ENCODE data around the gene PPIP5K2. TPM values are rescaled to one million over a fixed set of nuclear protein-coding genes. Genes with fewer than 3 reads are reported as not detected.

Gene PPIP5K2
- total and polyA plus RNA-seq, 3 experiments from 2014 or later = 22.9 to 63.6 (median 55.7) TPM

DNA sequence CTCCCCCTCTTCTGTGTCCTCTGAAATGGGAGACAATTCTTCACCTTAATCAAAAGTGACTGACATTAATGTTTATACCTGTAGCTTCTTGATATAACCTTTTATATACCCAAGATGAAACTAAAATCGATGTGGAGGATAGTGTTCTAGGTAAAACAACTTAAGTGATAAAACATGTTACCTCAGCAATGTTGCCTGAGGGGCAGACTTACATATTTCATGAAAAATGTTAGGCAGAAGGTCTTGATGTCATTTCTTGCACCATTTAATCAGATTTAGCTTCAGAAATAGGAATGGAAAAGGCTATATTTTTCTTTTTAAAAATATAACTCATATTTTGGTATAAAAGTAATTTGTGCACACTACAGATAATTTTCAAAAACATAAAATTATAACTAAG is 115.8 kb downstream of the PPIP5K2 start:
- CTCF ChIA-PET = no interaction called here

DNA sequence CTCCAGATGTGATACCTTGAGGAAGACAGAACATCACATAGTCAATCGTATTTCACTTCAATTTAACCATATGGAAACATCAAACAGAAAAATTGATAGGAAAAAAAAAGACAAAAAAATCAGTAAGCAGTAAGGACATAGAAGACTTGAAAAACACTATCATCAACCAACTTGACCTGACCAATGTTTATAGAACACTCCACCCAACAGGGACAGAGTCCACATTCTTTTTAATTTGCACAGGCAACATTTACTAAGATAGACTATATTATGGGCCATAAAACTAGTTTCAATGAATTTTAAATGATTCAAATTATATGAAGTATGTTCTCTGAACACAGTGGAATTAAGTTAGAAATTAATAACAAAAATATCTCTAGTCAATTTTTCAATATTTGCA is 117.7 kb downstream of the PPIP5K2 start:
- Histone ChIP-seq H3K36me3 (ENCODE audit: insufficient read depth, low read length) (no peaks in the 10 kb centered on the region), H3K4me3 (ENCODE audit: low read length) (no peak overlapping the region), H3K9me3 (ENCODE audit: low read length) (peaks cover 3% of the 10 kb centered on the region), H3K27ac (ENCODE audit: low read depth, low read length) (no peak overlapping the region), H3K4me1 (ENCODE audit: insufficient read depth, low read length) (no peaks in the 10 kb centered on the region), H3K27me3 (ENCODE audit: insufficient read depth, low read length, poor library complexity, severe bottlenecking) (no peaks in the 10 kb centered on the region)
- peaks cover 10 to 19% (median 11%) of the 10 kb centered on the region in 5 donors for H3K9me3 Mint-ChIP-seq
- H3K4me3 Mint-ChIP-seq = no peak overlapping the region
- ChIA-PET CTCF (no interaction called here), POLR2A (no interaction called here)
- H3K27ac Mint-ChIP-seq = no peak overlapping the region
- no peak for DNase-seq
- peaks cover 19 to 35% of the 10 kb centered on the region in 2 donors for H3K27me3 Mint-ChIP-seq
- H3K4me1 Mint-ChIP-seq = no peaks in the 10 kb centered on the region
- H3K36me3 Mint-ChIP-seq = no peaks in the 10 kb centered on the region

More for the DNA sequence above, 115.8 kb downstream of the PPIP5K2 start:
- H3K36me3 Mint-ChIP-seq = no peaks in the 10 kb centered on the region
- H3K4me3 Mint-ChIP-seq = no peak overlapping the region
- POLR2A ChIA-PET = no interaction called here
- peaks cover 11 to 31% of the 10 kb centered on the region in 2 donors for H3K27me3 Mint-ChIP-seq
- no peak overlapping the region for H3K27ac Mint-ChIP-seq
- H3K27ac ChIP-seq (ENCODE audit: low read depth, low read length) = no peak overlapping the region
- H3K4me1 ChIP-seq (ENCODE audit: insufficient read depth, low read length) = no peaks in the 10 kb centered on the region
- no peak overlapping the region for H3K4me3 ChIP-seq (ENCODE audit: low read length)
- peaks cover 3% of the 10 kb centered on the region for H3K9me3 ChIP-seq (ENCODE audit: low read length)
- DNase-seq = no peak
- peaks cover 8 to 15% (median 11%) of the 10 kb centered on the region in 5 donors for H3K9me3 Mint-ChIP-seq
- no peaks in the 10 kb centered on the region for H3K4me1 Mint-ChIP-seq
- H3K27me3 ChIP-seq (ENCODE audit: insufficient read depth, low read length, poor library complexity, severe bottlenecking) = no peaks in the 10 kb centered on the region
- no peaks in the 10 kb centered on the region for H3K36me3 ChIP-seq (ENCODE audit: insufficient read depth, low read length)

DNA sequence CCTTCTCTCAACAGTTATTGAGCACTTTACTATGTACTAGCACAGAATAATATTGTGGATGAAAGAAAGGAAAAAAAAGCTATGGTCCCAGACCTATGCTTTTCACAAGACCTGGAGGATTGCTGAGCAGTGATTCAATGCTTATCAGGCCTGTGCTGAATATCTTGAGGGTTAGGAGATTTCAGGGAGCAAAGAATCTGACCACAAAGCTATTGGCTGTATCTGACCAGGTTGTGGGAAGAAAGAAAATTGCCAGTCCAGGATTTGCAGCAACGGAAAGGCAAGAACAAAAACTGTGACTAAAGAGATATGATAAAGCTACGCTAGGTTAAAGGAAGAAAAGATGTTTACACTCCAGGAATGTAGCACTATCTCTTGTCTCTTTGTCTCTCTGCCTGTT is 123.6 kb downstream of the PPIP5K2 start:
- ChIA-PET CTCF (interaction anchor here (1.5 kb wide), 1 partner anchor 19 kb away, joined by 4 read pairs; no protein-coding TSS in a partner anchor), POLR2A (no interaction called here)
- Mint-ChIP-seq H3K27ac (no peak overlapping the region), H3K36me3 (no peaks in the 10 kb centered on the region), H3K4me1 (peaks cover 8 to 17% (median 10%) of the 10 kb centered on the region in 3 donors), H3K9me3 (peaks cover 10 to 16% (median 11%) of the 10 kb centered on the region in 5 donors), H3K27me3 (peaks cover 17 to 67% of the 10 kb centered on the region in 2 donors), H3K4me3 (no peak overlapping the region)
- Histone ChIP-seq H3K9me3 (ENCODE audit: low read length) (peaks cover 3% of the 10 kb centered on the region), H3K27ac (ENCODE audit: low read depth, low read length) (no peak overlapping the region), H3K36me3 (ENCODE audit: insufficient read depth, low read length) (no peaks in the 10 kb centered on the region), H3K4me1 (ENCODE audit: insufficient read depth, low read length) (peaks cover 8% of the 10 kb centered on the region), H3K4me3 (ENCODE audit: low read length) (no peak overlapping the region), H3K27me3 (ENCODE audit: insufficient read depth, low read length, poor library complexity, severe bottlenecking) (peaks cover 5% of the 10 kb centered on the region)
- DNase-seq = no peak

DNA sequence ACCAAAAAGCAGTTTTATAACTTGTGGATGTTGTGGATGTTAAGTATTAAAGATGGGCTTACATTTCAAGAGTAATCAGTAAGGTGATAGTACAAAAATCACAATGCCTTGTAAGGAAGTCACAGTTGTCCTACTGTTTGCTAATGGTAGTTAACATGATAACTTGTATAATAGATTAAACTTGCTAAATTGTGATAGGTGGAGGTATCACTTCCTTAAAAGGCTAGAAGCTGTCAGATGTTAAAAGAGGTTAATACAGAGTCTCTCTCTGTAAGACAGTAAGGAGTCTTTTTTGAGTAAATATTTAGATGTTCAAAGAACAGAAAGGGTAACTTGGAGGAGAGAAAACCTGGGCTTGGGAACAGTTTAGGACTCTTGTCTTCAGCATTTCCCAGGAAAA is 124.3 kb downstream of the PPIP5K2 start:
- H3K27me3 ChIP-seq (ENCODE audit: insufficient read depth, low read length, poor library complexity, severe bottlenecking) = peaks cover 5% of the 10 kb centered on the region
- ChIA-PET POLR2A (no interaction called here), CTCF (no interaction called here)
- peaks cover 8% of the 10 kb centered on the region for H3K4me1 ChIP-seq (ENCODE audit: insufficient read depth, low read length)
- H3K36me3 ChIP-seq (ENCODE audit: insufficient read depth, low read length) = no peaks in the 10 kb centered on the region
- Mint-ChIP-seq H3K9me3 (peaks cover 5 to 13% (median 6%) of the 10 kb centered on the region in 5 donors), H3K36me3 (no peaks in the 10 kb centered on the region), H3K4me1 (peaks cover 8 to 17% (median 10%) of the 10 kb centered on the region in 3 donors), H3K4me3 (no peak overlapping the region), H3K27me3 (peaks cover 14 to 70% of the 10 kb centered on the region in 2 donors), H3K27ac (no peak overlapping the region)
- H3K27ac ChIP-seq (ENCODE audit: low read depth, low read length) = no peak overlapping the region
- DNase-seq = no peak
- no peak overlapping the region for H3K4me3 ChIP-seq (ENCODE audit: low read length)
- H3K9me3 ChIP-seq (ENCODE audit: low read length) = no peaks in the 10 kb centered on the region

DNA sequence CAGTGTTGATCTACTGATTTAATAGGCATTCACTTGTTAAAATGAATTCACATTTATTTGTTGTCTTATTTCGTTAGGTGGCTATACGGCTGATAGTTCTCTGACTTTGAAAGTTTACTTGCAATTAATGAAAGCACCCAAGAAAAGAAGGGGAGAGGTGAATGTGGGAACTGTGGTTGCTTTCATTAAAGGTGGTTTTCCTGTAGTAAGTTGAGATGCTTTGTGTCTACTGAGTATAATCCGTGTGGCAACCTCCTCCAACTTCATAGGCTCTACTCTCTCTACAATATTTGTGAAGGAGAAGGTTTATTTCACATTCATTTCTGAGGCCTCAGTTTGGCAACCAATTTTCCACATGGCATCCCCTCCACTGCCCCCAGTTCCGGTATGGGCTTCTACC is 125.7 kb downstream of the PPIP5K2 start:
- no peak overlapping the region for H3K27ac Mint-ChIP-seq
- H3K27me3 Mint-ChIP-seq = peaks cover 14 to 70% of the 10 kb centered on the region in 2 donors
- Histone ChIP-seq H3K36me3 (ENCODE audit: insufficient read depth, low read length) (no peaks in the 10 kb centered on the region), H3K9me3 (ENCODE audit: low read length) (no peaks in the 10 kb centered on the region), H3K27ac (ENCODE audit: low read depth, low read length) (no peak overlapping the region), H3K4me3 (ENCODE audit: low read length) (no peak overlapping the region), H3K27me3 (ENCODE audit: insufficient read depth, low read length, poor library complexity, severe bottlenecking) (peaks cover 5% of the 10 kb centered on the region), H3K4me1 (ENCODE audit: insufficient read depth, low read length) (peaks cover 8% of the 10 kb centered on the region)
- H3K4me1 Mint-ChIP-seq = peaks cover 8 to 17% (median 10%) of the 10 kb centered on the region in 3 donors
- ChIA-PET POLR2A (no interaction called here), CTCF (no interaction called here)
- DNase-seq = peak in 2 of 5 donors; percentile 16 to 27
- no peaks in the 10 kb centered on the region for H3K36me3 Mint-ChIP-seq
- no peak overlapping the region for H3K4me3 Mint-ChIP-seq
- H3K9me3 Mint-ChIP-seq = peaks cover 0 to 5% (median 2%) of the 10 kb centered on the region in 5 donors

DNA sequence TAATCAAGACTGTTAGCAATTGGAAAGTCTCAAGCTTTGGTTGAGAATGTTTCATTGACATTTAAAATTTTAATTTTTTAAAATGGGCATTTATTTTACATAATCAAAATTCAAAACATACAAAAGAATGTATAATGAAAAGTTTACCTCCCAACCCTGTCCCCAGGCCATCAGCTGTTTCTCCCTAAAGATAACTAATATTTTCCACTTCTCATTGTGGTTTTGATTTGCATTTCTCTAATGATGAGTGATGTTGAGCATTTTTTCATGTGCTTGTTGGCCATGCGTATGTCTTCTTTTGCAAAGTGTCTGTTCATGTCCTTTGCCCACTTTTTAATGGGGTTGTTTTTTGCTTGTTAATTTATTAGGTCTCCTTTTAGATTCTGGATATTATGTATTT is 127.0 kb downstream of the PPIP5K2 start:
- no peak overlapping the region for H3K4me3 Mint-ChIP-seq
- no peak for DNase-seq
- H3K4me1 Mint-ChIP-seq = peaks cover 8 to 17% (median 10%) of the 10 kb centered on the region in 3 donors
- Histone ChIP-seq H3K27ac (ENCODE audit: low read depth, low read length) (no peak overlapping the region), H3K4me3 (ENCODE audit: low read length) (no peak overlapping the region), H3K36me3 (ENCODE audit: insufficient read depth, low read length) (no peaks in the 10 kb centered on the region), H3K9me3 (ENCODE audit: low read length) (no peaks in the 10 kb centered on the region), H3K27me3 (ENCODE audit: insufficient read depth, low read length, poor library complexity, severe bottlenecking) (peaks cover 5% of the 10 kb centered on the region), H3K4me1 (ENCODE audit: insufficient read depth, low read length) (peaks cover 8% of the 10 kb centered on the region)
- POLR2A ChIA-PET = no interaction called here
- peaks cover 17 to 79% of the 10 kb centered on the region in 2 donors for H3K27me3 Mint-ChIP-seq
- no peak overlapping the region for H3K27ac Mint-ChIP-seq
- peaks cover 0 to 2% (median 0%) of the 10 kb centered on the region in 5 donors for H3K9me3 Mint-ChIP-seq
- peaks cover 0 to 4% (median 0%) of the 10 kb centered on the region in 3 donors for H3K36me3 Mint-ChIP-seq
- CTCF ChIA-PET = no interaction called here

DNA sequence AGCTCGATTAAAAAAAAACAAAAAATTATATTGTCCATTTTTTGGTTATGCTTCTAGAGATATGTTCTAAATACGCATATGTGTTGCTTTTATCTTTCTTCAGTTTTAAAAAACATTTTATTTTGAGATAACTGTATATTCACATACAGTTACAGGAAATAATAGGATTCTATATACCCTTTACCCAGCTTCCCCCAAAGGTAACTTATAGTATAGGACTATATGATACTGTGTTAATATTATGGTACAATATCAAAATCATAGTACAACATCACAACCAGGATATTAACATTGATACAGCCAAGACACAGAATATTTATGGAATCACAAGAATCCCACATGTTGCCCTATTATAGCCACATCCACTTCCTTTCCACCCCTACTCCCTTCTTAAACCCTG is 129.0 kb downstream of the PPIP5K2 start:
- no peak overlapping the region for H3K27ac Mint-ChIP-seq
- peaks cover 15 to 78% of the 10 kb centered on the region in 2 donors for H3K27me3 Mint-ChIP-seq
- no peak overlapping the region for H3K4me3 Mint-ChIP-seq
- no peak for DNase-seq
- H3K4me1 Mint-ChIP-seq = peaks cover 8 to 17% (median 10%) of the 10 kb centered on the region in 3 donors
- H3K36me3 Mint-ChIP-seq = peaks cover 0 to 4% (median 0%) of the 10 kb centered on the region in 3 donors
- peaks cover 8% of the 10 kb centered on the region for H3K4me1 ChIP-seq (ENCODE audit: insufficient read depth, low read length)
- H3K27me3 ChIP-seq (ENCODE audit: insufficient read depth, low read length, poor library complexity, severe bottlenecking) = no peaks in the 10 kb centered on the region
- CTCF ChIA-PET = interaction anchor here (0.7 kb wide), 1 partner anchor 24 kb away, joined by 3 read pairs; no protein-coding TSS in a partner anchor
- no peaks in the 10 kb centered on the region for H3K9me3 ChIP-seq (ENCODE audit: low read length)
- H3K36me3 ChIP-seq (ENCODE audit: insufficient read depth, low read length) = no peaks in the 10 kb centered on the region
- no peak overlapping the region for H3K4me3 ChIP-seq (ENCODE audit: low read length)
- H3K27ac ChIP-seq (ENCODE audit: low read depth, low read length) = no peak overlapping the region
- peaks cover 0 to 4% (median 0%) of the 10 kb centered on the region in 5 donors for H3K9me3 Mint-ChIP-seq
- POLR2A ChIA-PET = no interaction called here

DNA sequence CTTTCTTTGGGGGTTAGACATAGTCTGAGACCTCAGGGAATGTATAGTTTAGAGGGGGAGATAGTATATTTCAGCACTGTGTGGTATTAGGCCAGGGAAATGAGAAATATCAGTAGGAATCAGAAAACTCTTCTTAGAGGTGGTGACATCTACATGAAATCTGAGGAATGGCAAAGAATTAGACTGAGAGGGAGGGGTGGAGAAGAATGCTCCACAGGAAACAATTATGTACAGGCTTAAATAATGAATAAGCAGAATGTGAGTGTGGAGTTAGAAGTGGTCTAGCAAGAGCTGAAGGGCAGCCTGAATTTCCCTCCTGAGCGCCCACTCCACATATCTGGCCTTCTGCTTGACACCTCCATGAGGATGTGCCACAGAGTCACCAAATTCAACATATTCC is 134.8 kb downstream of the PPIP5K2 start:
- H3K36me3 ChIP-seq (ENCODE audit: insufficient read depth, low read length) = no peaks in the 10 kb centered on the region
- H3K9me3 Mint-ChIP-seq = peaks cover 0 to 4% (median 0%) of the 10 kb centered on the region in 5 donors
- ChIA-PET POLR2A (no interaction called here), CTCF (no interaction called here)
- H3K27me3 Mint-ChIP-seq = peaks cover 13 to 50% of the 10 kb centered on the region in 2 donors
- H3K4me3 ChIP-seq (ENCODE audit: low read length) = no peak overlapping the region
- H3K36me3 Mint-ChIP-seq = peaks cover 0 to 4% (median 2%) of the 10 kb centered on the region in 3 donors
- peaks cover 4% of the 10 kb centered on the region for H3K4me1 ChIP-seq (ENCODE audit: insufficient read depth, low read length)
- no peak overlapping the region for H3K27ac Mint-ChIP-seq
- no peaks in the 10 kb centered on the region for H3K27me3 ChIP-seq (ENCODE audit: insufficient read depth, low read length, poor library complexity, severe bottlenecking)
- peaks cover 3 to 12% (median 4%) of the 10 kb centered on the region in 3 donors for H3K4me1 Mint-ChIP-seq
- no peak overlapping the region for H3K4me3 Mint-ChIP-seq
- DNase-seq = no peak
- no peak overlapping the region for H3K27ac ChIP-seq (ENCODE audit: low read depth, low read length)
- H3K9me3 ChIP-seq (ENCODE audit: low read length) = no peaks in the 10 kb centered on the region

All from CD8-positive, alpha-beta memory T cell (primary cell).